ENCODE measurements around the gene CHRM2. TPM values are rescaled to one million over a fixed set of nuclear protein-coding genes. Genes with fewer than 3 reads are reported as not detected.

CHRM2 gene
- total and polyA plus RNA-seq, 2 donors = under 0.01 to 0.33 TPM

- Histone ChIP-seq H3K4me3 (ENCODE audit: low read length in 2 of 2) (no peak overlapping the region), H3K27ac (ENCODE audit: low read depth in 1 of 2, low read length in 1 of 2) (no peak overlapping the region), H3K27me3 (ENCODE audit: control insufficient read depth in 2 of 2, insufficient read depth in 1 of 2, low read length in 1 of 2) (no peaks in the 10 kb centered on the region), H3K4me1 (ENCODE audit: control insufficient read depth in 2 of 2, insufficient read depth in 2 of 2, low read length in 2 of 2) (no peaks in the 10 kb centered on the region), H3K36me3 (ENCODE audit: control insufficient read depth in 2 of 2, insufficient read depth in 2 of 2, low read length in 1 of 2) (no peaks in the 10 kb centered on the region), H3K9me3 (ENCODE audit: control insufficient read depth in 2 of 2, insufficient read depth in 1 of 2, low read length in 1 of 2) (no peaks in the 10 kb centered on the region)
- no peak for DNase-seq (ENCODE audit: low read depth in 6 of 9, low spot score in 9 of 9)
- 93% methylated on average over 1 of the region's 1 CpG for WGBS
Measured at GRCh38 chr7:136940917-136941316, 72.5 kb downstream of the CHRM2 start.

- no peak overlapping the region for H3K27ac ChIP-seq (ENCODE audit: low read depth in 1 of 2, low read length in 1 of 2)
- 7% methylated on average over 1 of the region's 1 CpG for WGBS
- DNase-seq (ENCODE audit: low read depth in 6 of 9, low spot score in 9 of 9) = no peak
Measured at GRCh38 chr7:136941816-136942215, 73.4 kb downstream of the CHRM2 start.

DNA sequence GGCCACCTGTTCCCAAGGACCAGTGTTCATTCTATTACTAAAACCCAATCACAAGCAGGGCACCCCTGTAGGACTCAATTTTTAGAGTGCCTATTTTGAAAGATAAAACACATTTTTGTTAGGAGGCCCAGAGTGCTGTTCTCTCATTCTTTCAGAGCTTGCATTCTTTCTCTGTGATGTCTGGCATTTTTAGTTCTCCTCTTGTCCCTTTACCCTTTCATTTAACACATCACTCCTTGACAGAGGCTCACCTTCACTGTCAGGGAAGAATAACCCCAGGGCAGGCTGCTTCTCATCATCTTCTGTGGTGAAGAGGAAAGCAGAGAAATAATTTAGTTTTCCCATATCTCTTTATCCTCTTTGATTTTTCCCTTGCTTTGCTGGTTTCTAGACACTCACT is 73.9 kb downstream of the CHRM2 start:
- Histone ChIP-seq H3K27me3 (ENCODE audit: control insufficient read depth in 2 of 2, insufficient read depth in 1 of 2, low read length in 1 of 2) (no peaks in the 10 kb centered on the region), H3K27ac (ENCODE audit: low read depth in 1 of 2, low read length in 1 of 2) (no peak overlapping the region), H3K36me3 (ENCODE audit: control insufficient read depth in 2 of 2, insufficient read depth in 2 of 2, low read length in 1 of 2) (no peaks in the 10 kb centered on the region), H3K9me3 (ENCODE audit: control insufficient read depth in 2 of 2, insufficient read depth in 1 of 2, low read length in 1 of 2) (no peaks in the 10 kb centered on the region), H3K4me3 (ENCODE audit: low read length in 2 of 2) (no peak overlapping the region), H3K4me1 (ENCODE audit: control insufficient read depth in 2 of 2, insufficient read depth in 2 of 2, low read length in 2 of 2) (no peaks in the 10 kb centered on the region)
- no peak for DNase-seq (ENCODE audit: low read depth in 6 of 9, low spot score in 9 of 9)

More at GRCh38 chr7:136941816-136942215, 73.4 kb downstream of the CHRM2 start:
- H3K9me3 ChIP-seq (ENCODE audit: control insufficient read depth in 2 of 2, insufficient read depth in 1 of 2, low read length in 1 of 2) = no peaks in the 10 kb centered on the region
- no peak overlapping the region for H3K4me3 ChIP-seq (ENCODE audit: low read length in 2 of 2)
- no peaks in the 10 kb centered on the region for H3K27me3 ChIP-seq (ENCODE audit: control insufficient read depth in 2 of 2, insufficient read depth in 1 of 2, low read length in 1 of 2)
- no peaks in the 10 kb centered on the region for H3K4me1 ChIP-seq (ENCODE audit: control insufficient read depth in 2 of 2, insufficient read depth in 2 of 2, low read length in 2 of 2)
- no peaks in the 10 kb centered on the region for H3K36me3 ChIP-seq (ENCODE audit: control insufficient read depth in 2 of 2, insufficient read depth in 2 of 2, low read length in 1 of 2)

DNA sequence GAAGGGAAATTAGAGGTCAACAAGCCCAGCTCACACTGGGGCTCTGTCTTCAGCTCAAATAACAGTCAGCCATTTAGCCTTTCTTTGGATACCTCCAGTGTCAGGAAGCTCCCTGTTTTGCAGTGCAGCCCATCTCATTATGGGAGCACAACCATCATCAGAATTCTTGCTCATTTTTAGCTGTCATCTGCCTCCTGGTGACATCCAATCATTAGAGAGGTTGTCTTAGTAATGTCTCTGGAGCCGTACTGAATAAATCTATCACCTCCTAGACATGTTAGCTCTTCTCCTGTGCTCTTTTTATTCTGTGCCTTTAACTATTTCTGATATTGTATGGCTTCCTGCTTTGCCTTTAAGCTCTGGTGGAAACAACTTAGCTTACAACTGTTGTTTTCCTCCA is 74.5 kb downstream of the CHRM2 start:
- Histone ChIP-seq H3K4me3 (ENCODE audit: low read length in 2 of 2) (no peak overlapping the region), H3K27me3 (ENCODE audit: control insufficient read depth in 2 of 2, insufficient read depth in 1 of 2, low read length in 1 of 2) (no peaks in the 10 kb centered on the region), H3K36me3 (ENCODE audit: control insufficient read depth in 2 of 2, insufficient read depth in 2 of 2, low read length in 1 of 2) (no peaks in the 10 kb centered on the region), H3K9me3 (ENCODE audit: control insufficient read depth in 2 of 2, insufficient read depth in 1 of 2, low read length in 1 of 2) (no peaks in the 10 kb centered on the region), H3K4me1 (ENCODE audit: control insufficient read depth in 2 of 2, insufficient read depth in 2 of 2, low read length in 2 of 2) (no peaks in the 10 kb centered on the region), H3K27ac (ENCODE audit: low read depth in 1 of 2, low read length in 1 of 2) (no peak overlapping the region)
- WGBS = 90% methylated on average over 1 of the region's 1 CpG
- no peak for DNase-seq (ENCODE audit: low read depth in 6 of 9, low spot score in 9 of 9)

- H3K9me3 ChIP-seq (ENCODE audit: control insufficient read depth in 2 of 2, insufficient read depth in 1 of 2, low read length in 1 of 2) = no peaks in the 10 kb centered on the region
- no peak for DNase-seq (ENCODE audit: low read depth in 6 of 9, low spot score in 9 of 9)
- H3K27ac ChIP-seq (ENCODE audit: low read depth in 1 of 2, low read length in 1 of 2) = no peak overlapping the region
- H3K27me3 ChIP-seq (ENCODE audit: control insufficient read depth in 2 of 2, insufficient read depth in 1 of 2, low read length in 1 of 2) = no peaks in the 10 kb centered on the region
- no peaks in the 10 kb centered on the region for H3K36me3 ChIP-seq (ENCODE audit: control insufficient read depth in 2 of 2, insufficient read depth in 2 of 2, low read length in 1 of 2)
- no peaks in the 10 kb centered on the region for H3K4me1 ChIP-seq (ENCODE audit: control insufficient read depth in 2 of 2, insufficient read depth in 2 of 2, low read length in 2 of 2)
- no peak overlapping the region for H3K4me3 ChIP-seq (ENCODE audit: low read length in 2 of 2)
Measured at GRCh38 chr7:136947347-136947746, 78.9 kb downstream of the CHRM2 start.

DNA sequence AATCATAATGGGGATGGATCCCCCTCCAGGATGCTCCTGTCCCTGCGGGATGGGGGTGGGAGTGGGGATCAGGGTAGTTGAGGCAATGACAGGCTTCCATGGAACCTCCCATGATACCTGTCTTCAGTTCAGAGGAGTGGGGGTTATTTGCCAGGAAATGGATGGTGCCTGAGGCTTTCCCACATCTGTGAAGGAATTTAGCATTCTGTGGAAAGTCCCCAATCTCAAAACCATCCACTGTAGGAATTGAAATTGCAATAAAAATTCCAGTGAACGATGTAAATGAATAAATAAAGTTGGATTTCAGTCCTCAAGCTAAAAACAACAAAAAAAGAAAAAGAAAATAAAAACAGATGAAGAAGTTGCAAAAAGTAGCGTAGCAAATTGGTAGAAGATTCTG is 81.9 kb downstream of the CHRM2 start:
- H3K4me1 ChIP-seq (ENCODE audit: control insufficient read depth in 2 of 2, insufficient read depth in 2 of 2, low read length in 2 of 2) = no peaks in the 10 kb centered on the region
- H3K27me3 ChIP-seq (ENCODE audit: control insufficient read depth in 2 of 2, insufficient read depth in 1 of 2, low read length in 1 of 2) = no peaks in the 10 kb centered on the region
- H3K36me3 ChIP-seq (ENCODE audit: control insufficient read depth in 2 of 2, insufficient read depth in 2 of 2, low read length in 1 of 2) = no peaks in the 10 kb centered on the region
- H3K4me3 ChIP-seq (ENCODE audit: low read length in 2 of 2) = no peak overlapping the region
- no peaks in the 10 kb centered on the region for H3K9me3 ChIP-seq (ENCODE audit: control insufficient read depth in 2 of 2, insufficient read depth in 1 of 2, low read length in 1 of 2)
- no peak overlapping the region for H3K27ac ChIP-seq (ENCODE audit: low read depth in 1 of 2, low read length in 1 of 2)
- WGBS = 92% methylated on average over 3 of the region's 3 CpGs
- DNase-seq (ENCODE audit: low read depth in 6 of 9, low spot score in 9 of 9) = no peak

GRCh38 chr7:136953386-136953785 is 84.9 kb downstream of the CHRM2 start:
- no peak overlapping the region for H3K27ac ChIP-seq (ENCODE audit: low read depth in 1 of 2, low read length in 1 of 2)
- 91% methylated on average over 3 of the region's 3 CpGs for WGBS
- DNase-seq (ENCODE audit: low read depth in 6 of 9, low spot score in 9 of 9) = no peak
- H3K4me3 ChIP-seq (ENCODE audit: low read length in 2 of 2) = no peak overlapping the region
- no peaks in the 10 kb centered on the region for H3K4me1 ChIP-seq (ENCODE audit: control insufficient read depth in 2 of 2, insufficient read depth in 2 of 2, low read length in 2 of 2)
- H3K9me3 ChIP-seq (ENCODE audit: control insufficient read depth in 2 of 2, insufficient read depth in 1 of 2, low read length in 1 of 2) = no peaks in the 10 kb centered on the region
- no peaks in the 10 kb centered on the region for H3K36me3 ChIP-seq (ENCODE audit: control insufficient read depth in 2 of 2, insufficient read depth in 2 of 2, low read length in 1 of 2)
- no peaks in the 10 kb centered on the region for H3K27me3 ChIP-seq (ENCODE audit: control insufficient read depth in 2 of 2, insufficient read depth in 1 of 2, low read length in 1 of 2)

GRCh38 chr7:136956232-136956631 is 87.8 kb downstream of the CHRM2 start:
- Histone ChIP-seq H3K27ac (ENCODE audit: low read depth in 1 of 2, low read length in 1 of 2) (no peak overlapping the region), H3K27me3 (ENCODE audit: control insufficient read depth in 2 of 2, insufficient read depth in 1 of 2, low read length in 1 of 2) (no peaks in the 10 kb centered on the region), H3K9me3 (ENCODE audit: control insufficient read depth in 2 of 2, insufficient read depth in 1 of 2, low read length in 1 of 2) (no peaks in the 10 kb centered on the region), H3K36me3 (ENCODE audit: control insufficient read depth in 2 of 2, insufficient read depth in 2 of 2, low read length in 1 of 2) (no peaks in the 10 kb centered on the region), H3K4me3 (ENCODE audit: low read length in 2 of 2) (no peak overlapping the region), H3K4me1 (ENCODE audit: control insufficient read depth in 2 of 2, insufficient read depth in 2 of 2, low read length in 2 of 2) (no peaks in the 10 kb centered on the region)
- 96% methylated on average over 1 of the region's 1 CpG for WGBS
- DNase-seq (ENCODE audit: low read depth in 6 of 9, low spot score in 9 of 9) = no peak

GRCh38 chr7:136956671-136957070 is 88.2 kb downstream of the CHRM2 start:
- Histone ChIP-seq H3K36me3 (ENCODE audit: control insufficient read depth in 2 of 2, insufficient read depth in 2 of 2, low read length in 1 of 2) (no peaks in the 10 kb centered on the region), H3K27ac (ENCODE audit: low read depth in 1 of 2, low read length in 1 of 2) (no peak overlapping the region), H3K4me3 (ENCODE audit: low read length in 2 of 2) (no peak overlapping the region), H3K27me3 (ENCODE audit: control insufficient read depth in 2 of 2, insufficient read depth in 1 of 2, low read length in 1 of 2) (no peaks in the 10 kb centered on the region), H3K4me1 (ENCODE audit: control insufficient read depth in 2 of 2, insufficient read depth in 2 of 2, low read length in 2 of 2) (no peaks in the 10 kb centered on the region), H3K9me3 (ENCODE audit: control insufficient read depth in 2 of 2, insufficient read depth in 1 of 2, low read length in 1 of 2) (no peaks in the 10 kb centered on the region)
- WGBS = 94% methylated on average over 3 of the region's 3 CpGs
- no peak for DNase-seq (ENCODE audit: low read depth in 6 of 9, low spot score in 9 of 9)

- H3K4me3 ChIP-seq (ENCODE audit: low read length in 2 of 2) = no peak overlapping the region
- H3K36me3 ChIP-seq (ENCODE audit: control insufficient read depth in 2 of 2, insufficient read depth in 2 of 2, low read length in 1 of 2) = no peaks in the 10 kb centered on the region
- 94% methylated on average over 2 of the region's 2 CpGs for WGBS
- no peak overlapping the region for H3K27ac ChIP-seq (ENCODE audit: low read depth in 1 of 2, low read length in 1 of 2)
- H3K9me3 ChIP-seq (ENCODE audit: control insufficient read depth in 2 of 2, insufficient read depth in 1 of 2, low read length in 1 of 2) = no peaks in the 10 kb centered on the region
- no peaks in the 10 kb centered on the region for H3K27me3 ChIP-seq (ENCODE audit: control insufficient read depth in 2 of 2, insufficient read depth in 1 of 2, low read length in 1 of 2)
- no peaks in the 10 kb centered on the region for H3K4me1 ChIP-seq (ENCODE audit: control insufficient read depth in 2 of 2, insufficient read depth in 2 of 2, low read length in 2 of 2)
- DNase-seq (ENCODE audit: low read depth in 6 of 9, low spot score in 9 of 9) = no peak
Measured at GRCh38 chr7:136957391-136957790, 88.9 kb downstream of the CHRM2 start.

Data from thymus (tissue), 11 donors.